ENCODE results near the gene CHD2.
"Not testable (repeated sequence)": the region's sequence is repeated elsewhere in the genome, so short reads cannot be mapped to it uniquely, and the experiment has no call there.

The CHD2 gene

GRCh38 chr15:93034512-93034911, 134.4 kb downstream of the CHD2 start:
- Mint-ChIP-seq H3K4me1 (peaks cover 19% of the 10 kb centered on the region), H3K36me3 (ENCODE audit: insufficient read depth) (peaks cover 6% of the 10 kb centered on the region), H3K4me3 (no peak overlapping the region), H3K9me3 (no peaks in the 10 kb centered on the region), H3K27ac (ENCODE audit: low read depth) (no peak overlapping the region), H3K27me3 (no peaks in the 10 kb centered on the region)
- DNase-seq (ENCODE audit: low spot score in 2 of 2) (no peak), ATAC-seq (replicated peaks; ENCODE audit: extremely low read depth, poor library complexity, severe bottlenecking) (no peak)

GRCh38 chr15:93035092-93035915, 135.2 kb downstream of the CHD2 start:
- Mint-ChIP-seq H3K4me1 (peaks cover 12% of the 10 kb centered on the region), H3K27ac (ENCODE audit: low read depth) (peak overlapping the region; percentile 61), H3K4me3 (no peak overlapping the region), H3K36me3 (ENCODE audit: insufficient read depth) (peaks cover 2% of the 10 kb centered on the region), H3K9me3 (no peaks in the 10 kb centered on the region), H3K27me3 (no peaks in the 10 kb centered on the region)
- no peak for ATAC-seq (replicated peaks; ENCODE audit: extremely low read depth, poor library complexity, severe bottlenecking)
- DNase-seq (ENCODE audit: low spot score in 2 of 2) = no peak

- no peaks in the 10 kb centered on the region for H3K27me3 Mint-ChIP-seq
- peaks cover 2% of the 10 kb centered on the region for H3K36me3 Mint-ChIP-seq (ENCODE audit: insufficient read depth)
- peak overlapping the region; percentile 61 for H3K27ac Mint-ChIP-seq (ENCODE audit: low read depth)
- no peak overlapping the region for H3K4me3 Mint-ChIP-seq
- peaks cover 5% of the 10 kb centered on the region for H3K4me1 Mint-ChIP-seq
- no peaks in the 10 kb centered on the region for H3K9me3 Mint-ChIP-seq
- ATAC-seq (replicated peaks; ENCODE audit: extremely low read depth, poor library complexity, severe bottlenecking) (no peak), DNase-seq (ENCODE audit: low spot score in 2 of 2) (peak in 1 of 2 donors; percentile 38)
Observed at GRCh38 chr15:93035953-93036810, 136.1 kb downstream of the CHD2 start.

- DNase-seq (ENCODE audit: low spot score in 2 of 2) (no peak), ATAC-seq (replicated peaks; ENCODE audit: extremely low read depth, poor library complexity, severe bottlenecking) (no peak)
- no peak overlapping the region for H3K27ac Mint-ChIP-seq (ENCODE audit: low read depth)
- no peak overlapping the region for H3K4me3 Mint-ChIP-seq
- peaks cover 2% of the 10 kb centered on the region for H3K36me3 Mint-ChIP-seq (ENCODE audit: insufficient read depth)
- H3K9me3 Mint-ChIP-seq = no peaks in the 10 kb centered on the region
- no peaks in the 10 kb centered on the region for H3K27me3 Mint-ChIP-seq
- peaks cover 5% of the 10 kb centered on the region for H3K4me1 Mint-ChIP-seq
Observed at GRCh38 chr15:93036951-93037819, 137.1 kb downstream of the CHD2 start.

GRCh38 chr15:93037820-93038705, 137.9 kb downstream of the CHD2 start:
- H3K27me3 Mint-ChIP-seq = no peaks in the 10 kb centered on the region

GRCh38 chr15:93039562-93040287, 139.6 kb downstream of the CHD2 start:
- not testable (repeated sequence) for ATAC-seq (replicated peaks; ENCODE audit: extremely low read depth, poor library complexity, severe bottlenecking); H3K36me3 Mint-ChIP-seq (ENCODE audit: insufficient read depth); H3K4me3 Mint-ChIP-seq

More at GRCh38 chr15:93037820-93038705, 137.9 kb downstream of the CHD2 start:
- H3K4me1 Mint-ChIP-seq = peaks cover 5% of the 10 kb centered on the region
- ATAC-seq (replicated peaks; ENCODE audit: extremely low read depth, poor library complexity, severe bottlenecking) (no peak), DNase-seq (ENCODE audit: low spot score in 2 of 2) (no peak)
- H3K4me3 Mint-ChIP-seq = no peak overlapping the region
- H3K36me3 Mint-ChIP-seq (ENCODE audit: insufficient read depth) = peaks cover 2% of the 10 kb centered on the region
- H3K9me3 Mint-ChIP-seq = no peaks in the 10 kb centered on the region
- no peak overlapping the region for H3K27ac Mint-ChIP-seq (ENCODE audit: low read depth)

GRCh38 chr15:93040288-93041158, 140.4 kb downstream of the CHD2 start:
- peaks cover 2% of the 10 kb centered on the region for H3K36me3 Mint-ChIP-seq (ENCODE audit: insufficient read depth)
- no peak overlapping the region for H3K4me3 Mint-ChIP-seq
- DNase-seq (ENCODE audit: low spot score in 2 of 2) (no peak), ATAC-seq (replicated peaks; ENCODE audit: extremely low read depth, poor library complexity, severe bottlenecking) (no peak)
- no peak overlapping the region for H3K27ac Mint-ChIP-seq (ENCODE audit: low read depth)
- H3K27me3 Mint-ChIP-seq = no peaks in the 10 kb centered on the region
- peaks cover 5% of the 10 kb centered on the region for H3K4me1 Mint-ChIP-seq
- H3K9me3 Mint-ChIP-seq = no peaks in the 10 kb centered on the region

More at GRCh38 chr15:93039562-93040287, 139.6 kb downstream of the CHD2 start:
- H3K27me3 Mint-ChIP-seq; H3K4me1 Mint-ChIP-seq; H3K9me3 Mint-ChIP-seq; DNase-seq (ENCODE audit: low spot score in 2 of 2); H3K27ac Mint-ChIP-seq (ENCODE audit: low read depth): not testable (repeated sequence)

- H3K27ac Mint-ChIP-seq (ENCODE audit: low read depth) = no peak overlapping the region
- no peak overlapping the region for H3K4me3 Mint-ChIP-seq
- no peaks in the 10 kb centered on the region for H3K36me3 Mint-ChIP-seq (ENCODE audit: insufficient read depth)
- no peak for DNase-seq (ENCODE audit: low spot score in 2 of 2)
- no peak for ATAC-seq (replicated peaks; ENCODE audit: extremely low read depth, poor library complexity, severe bottlenecking)
- H3K4me1 Mint-ChIP-seq = peaks cover 3% of the 10 kb centered on the region
- H3K9me3 Mint-ChIP-seq = peaks cover 4% of the 10 kb centered on the region
- H3K27me3 Mint-ChIP-seq = no peaks in the 10 kb centered on the region
Observed at GRCh38 chr15:93041159-93041547, 141.0 kb downstream of the CHD2 start.

GRCh38 chr15:93042211-93042610, 142.1 kb downstream of the CHD2 start:
- Mint-ChIP-seq H3K36me3 (ENCODE audit: insufficient read depth) (no peaks in the 10 kb centered on the region), H3K9me3 (peaks cover 8% of the 10 kb centered on the region), H3K27ac (ENCODE audit: low read depth) (no peak overlapping the region), H3K4me1 (peaks cover 8% of the 10 kb centered on the region), H3K27me3 (no peaks in the 10 kb centered on the region), H3K4me3 (no peak overlapping the region)
- DNase-seq (ENCODE audit: low spot score in 2 of 2) = no peak
- ATAC-seq (replicated peaks; ENCODE audit: extremely low read depth, poor library complexity, severe bottlenecking) = no peak

GRCh38 chr15:93042691-93043378, 142.7 kb downstream of the CHD2 start:
- Mint-ChIP-seq H3K27ac (ENCODE audit: low read depth) (no peak overlapping the region), H3K9me3 (peaks cover 8% of the 10 kb centered on the region), H3K27me3 (no peaks in the 10 kb centered on the region), H3K4me3 (no peak overlapping the region), H3K36me3 (ENCODE audit: insufficient read depth) (no peaks in the 10 kb centered on the region), H3K4me1 (peaks cover 14% of the 10 kb centered on the region)
- DNase-seq (ENCODE audit: low spot score in 2 of 2) = no peak
- no peak for ATAC-seq (replicated peaks; ENCODE audit: extremely low read depth, poor library complexity, severe bottlenecking)

Measured in central memory CD8-positive, alpha-beta T cell (primary cell).